GM18907 (cell line): ENCODE measurements around the gene FOXN3.
"Not testable (repeated sequence)": the region's sequence is repeated elsewhere in the genome, so short reads cannot be mapped to it uniquely, and the experiment has no call there.

Source experiments
- ATAC-seq: cut with Tn5 transposase; IDR thresholded peaks from one replicate; pipeline ENCODE4 v1.9.1; 2021; ENCODE audit warnings: mild to moderate bottlenecking, moderate library complexity; ENCODE audit not compliant: unreplicated experiment

The FOXN3 gene

DNA sequence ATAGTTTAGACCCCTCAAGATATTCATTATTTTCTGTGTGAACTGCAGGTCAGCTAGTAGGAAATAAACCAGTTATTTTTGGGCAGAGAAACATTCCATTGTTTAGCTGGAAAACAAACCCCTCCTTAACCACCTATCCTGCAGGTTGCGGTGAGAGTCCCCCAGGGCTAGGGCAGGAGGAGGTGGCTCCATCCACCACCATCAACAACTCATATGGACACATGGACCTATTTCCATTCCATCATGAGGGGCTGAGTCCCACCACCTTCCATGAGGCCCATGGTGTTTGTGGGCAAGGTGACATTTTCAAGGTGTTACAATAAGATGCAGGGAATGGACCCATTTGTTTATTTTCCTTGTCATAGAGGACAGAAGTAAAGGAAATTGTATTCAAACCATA, 160.1 kb downstream of the FOXN3 start:
- no peak for ATAC-seq

DNA sequence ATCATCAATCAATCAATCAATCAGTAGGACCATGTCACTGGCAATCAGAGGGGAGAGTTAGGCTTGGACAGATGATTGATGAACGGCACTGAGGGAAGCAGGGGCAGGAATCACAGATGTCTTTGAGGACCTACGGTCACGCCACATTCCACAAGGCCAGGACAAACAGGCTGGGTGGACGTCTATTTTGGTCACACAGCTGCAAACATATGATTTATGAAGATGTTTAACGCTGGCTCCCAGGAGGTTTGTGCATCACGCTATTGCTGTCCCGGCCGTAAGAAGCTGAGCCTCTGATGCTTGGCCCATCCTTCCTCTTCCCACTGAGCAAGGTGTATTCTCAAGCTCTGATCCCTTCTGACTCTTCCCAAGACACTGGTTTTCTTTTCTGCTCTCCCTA, 160.8 kb downstream of the FOXN3 start:
- ATAC-seq, result no peak

DNA sequence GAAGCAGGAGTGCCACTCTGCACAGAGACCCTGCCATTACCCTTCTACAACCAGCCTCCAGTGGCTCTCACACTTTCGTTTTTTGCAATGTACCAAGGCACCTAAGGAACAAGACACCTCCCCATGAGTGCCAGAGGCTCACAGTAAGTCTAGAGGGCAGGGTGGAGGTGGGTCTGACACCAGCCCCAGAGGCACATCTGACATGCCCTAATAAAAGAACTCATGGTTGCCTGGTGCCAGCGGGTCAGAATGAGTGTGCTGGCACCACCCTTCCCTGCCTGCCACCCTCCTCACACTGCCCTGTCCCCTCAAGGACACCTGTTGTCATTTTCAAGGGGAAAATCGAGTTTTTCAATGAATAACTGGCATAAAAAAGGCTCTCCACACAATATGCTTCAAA, 161.2 kb downstream of the FOXN3 start:
- ATAC-seq, result no peak

DNA sequence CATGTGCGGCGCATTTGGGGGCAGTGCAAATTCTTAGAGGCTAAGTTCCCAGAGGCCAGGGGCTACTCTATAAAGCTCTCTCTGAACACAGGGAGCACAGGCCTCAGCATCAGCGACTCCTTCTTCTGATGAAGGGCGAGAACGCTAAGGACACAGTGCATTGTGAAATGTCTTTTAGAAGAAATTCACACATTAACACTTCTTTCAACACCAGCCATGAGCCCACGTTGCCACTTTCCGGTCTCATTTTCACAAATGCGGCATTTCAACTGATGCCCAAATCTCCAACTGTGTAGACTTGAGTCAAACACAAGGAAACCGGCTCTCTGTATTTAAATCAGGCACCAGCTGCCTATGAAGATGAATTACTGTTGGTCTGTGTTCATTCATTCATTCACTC, 162.0 kb downstream of the FOXN3 start:
- no peak for ATAC-seq

DNA sequence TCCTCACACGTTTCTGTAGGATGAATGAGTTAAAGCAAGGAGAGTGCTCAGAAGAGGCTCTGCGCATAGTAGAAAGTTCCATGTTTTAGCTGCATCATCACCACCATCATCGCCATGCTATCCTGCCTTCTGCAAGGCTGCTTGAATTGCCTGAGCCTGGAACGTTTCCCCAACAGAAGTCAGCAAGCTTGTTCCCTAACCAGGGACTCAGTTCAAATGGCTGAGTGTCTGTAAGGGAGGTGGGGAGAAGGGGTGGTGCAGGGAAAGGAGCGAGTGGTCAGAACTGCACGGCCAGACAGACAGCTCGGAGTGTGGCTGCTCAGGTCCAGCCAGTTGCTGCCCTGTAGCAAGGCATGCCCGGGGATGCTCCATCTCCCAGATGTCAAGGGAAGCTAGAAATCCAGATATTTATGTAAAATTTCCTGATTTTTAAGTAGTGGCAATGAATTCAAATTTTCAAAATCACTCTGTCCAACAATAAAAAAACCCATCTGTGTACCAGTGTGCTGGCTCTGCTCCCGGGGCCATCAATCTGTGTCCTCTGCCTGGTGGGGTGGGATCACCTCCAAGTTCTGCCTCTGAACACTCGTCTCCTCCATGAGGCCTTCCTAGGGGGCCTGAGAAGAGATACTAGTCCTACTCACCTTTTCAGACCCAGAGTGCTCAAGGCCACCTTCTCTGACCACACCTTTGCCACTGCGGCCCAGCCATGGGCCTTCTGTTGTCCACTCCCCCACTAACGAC, 162.7 kb downstream of the FOXN3 start:
- no peak for ATAC-seq

DNA sequence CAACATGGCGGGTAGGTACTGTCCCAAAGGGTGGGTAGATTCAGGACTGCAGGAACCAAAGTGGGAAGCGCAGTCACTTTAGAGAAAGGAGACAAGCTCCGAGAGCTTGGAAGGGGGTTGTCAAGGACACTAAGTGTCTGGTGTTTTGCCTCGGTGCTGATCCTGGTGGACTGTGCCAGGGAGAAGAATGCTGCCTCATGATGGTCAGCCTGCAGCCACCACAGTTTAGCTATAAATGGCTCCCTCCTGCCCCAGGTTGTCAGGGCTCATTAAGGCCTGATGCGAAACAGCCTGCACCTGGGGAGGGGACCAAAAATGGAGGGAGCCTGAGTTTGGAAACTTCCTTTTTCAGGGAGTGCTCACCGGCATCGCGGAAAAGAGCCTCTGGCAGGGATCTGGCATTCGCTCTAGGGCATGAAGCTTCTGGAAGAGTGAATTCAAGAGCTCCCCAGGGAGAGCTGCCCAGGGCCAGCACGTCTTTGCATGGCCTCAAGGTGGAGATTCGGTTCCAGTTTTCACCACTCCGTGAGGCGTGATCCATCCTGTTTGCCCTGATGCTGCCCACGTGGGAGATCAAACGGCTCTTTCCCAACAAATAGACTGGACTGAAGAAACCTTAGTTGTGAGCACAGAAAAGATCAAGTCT, 164.0 kb downstream of the FOXN3 start:
- no peak for ATAC-seq

DNA sequence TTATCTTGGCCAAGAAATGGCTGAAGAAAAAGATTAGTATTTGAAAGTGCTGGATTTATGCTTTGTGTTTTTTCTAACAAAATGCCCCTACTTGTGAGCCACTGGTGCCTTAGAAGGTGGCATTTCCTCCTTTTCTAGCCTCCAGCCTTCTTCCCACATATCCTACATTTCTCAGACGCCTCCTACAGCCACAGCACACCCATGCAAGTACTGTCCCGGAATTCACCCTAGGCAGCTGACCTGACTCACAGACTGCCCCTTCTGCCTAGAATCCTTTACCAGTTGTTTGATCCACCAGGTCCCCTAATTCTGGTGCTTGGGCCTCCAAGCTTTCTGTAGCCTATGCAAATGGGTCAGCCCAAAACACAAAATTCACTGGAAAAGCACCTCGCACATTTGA, 166.0 kb downstream of the FOXN3 start:
- no peak for ATAC-seq

DNA sequence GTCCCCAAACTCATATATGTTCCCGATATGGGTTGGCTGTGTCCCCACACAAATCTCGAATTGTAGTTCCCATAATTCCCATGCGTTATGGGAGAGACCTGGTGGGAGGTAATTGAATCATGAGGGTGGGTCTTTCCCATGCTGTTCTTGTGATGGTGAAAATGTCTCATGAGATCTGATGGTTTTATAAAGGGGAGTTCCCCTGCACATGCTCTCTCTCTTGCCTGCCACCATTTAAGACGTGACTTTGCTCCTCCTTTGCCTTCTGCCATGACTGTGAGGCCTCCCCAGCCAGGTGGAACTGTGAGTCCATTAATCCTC, 166.4 kb downstream of the FOXN3 start:
- ATAC-seq, result not testable (repeated sequence)

DNA sequence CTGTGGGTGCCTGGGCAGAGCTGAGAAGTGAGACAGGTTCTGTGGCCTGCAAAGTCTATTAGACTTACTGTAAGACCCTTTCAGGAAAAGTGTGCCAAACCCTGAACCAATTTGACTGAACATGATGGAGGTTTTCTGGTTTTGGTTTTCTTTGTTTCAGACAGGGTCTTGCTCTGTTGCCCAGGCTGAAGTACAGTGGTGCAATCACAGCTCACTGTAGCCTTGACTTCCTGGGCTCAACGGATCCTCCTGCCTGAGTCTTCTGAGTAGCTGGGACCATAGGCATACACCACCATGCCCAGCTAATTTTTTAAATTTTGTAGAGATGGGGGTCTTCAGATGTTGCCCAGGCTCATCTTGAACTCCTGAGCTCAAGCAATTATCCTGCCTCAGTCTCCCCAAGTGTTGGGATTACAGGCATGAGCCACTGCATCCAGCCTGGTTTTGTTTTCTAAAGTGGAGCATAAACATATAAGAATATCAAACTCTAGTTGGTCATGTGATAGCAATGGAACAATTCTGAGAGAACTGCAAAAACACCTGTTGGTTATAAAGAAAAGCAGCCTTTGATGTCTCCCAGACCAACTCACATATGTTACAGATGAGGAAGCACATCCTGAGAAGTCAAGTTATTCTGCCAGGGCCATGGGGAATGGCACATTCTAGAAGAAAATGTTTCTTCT, 166.9 kb downstream of the FOXN3 start:
- no peak for ATAC-seq

DNA sequence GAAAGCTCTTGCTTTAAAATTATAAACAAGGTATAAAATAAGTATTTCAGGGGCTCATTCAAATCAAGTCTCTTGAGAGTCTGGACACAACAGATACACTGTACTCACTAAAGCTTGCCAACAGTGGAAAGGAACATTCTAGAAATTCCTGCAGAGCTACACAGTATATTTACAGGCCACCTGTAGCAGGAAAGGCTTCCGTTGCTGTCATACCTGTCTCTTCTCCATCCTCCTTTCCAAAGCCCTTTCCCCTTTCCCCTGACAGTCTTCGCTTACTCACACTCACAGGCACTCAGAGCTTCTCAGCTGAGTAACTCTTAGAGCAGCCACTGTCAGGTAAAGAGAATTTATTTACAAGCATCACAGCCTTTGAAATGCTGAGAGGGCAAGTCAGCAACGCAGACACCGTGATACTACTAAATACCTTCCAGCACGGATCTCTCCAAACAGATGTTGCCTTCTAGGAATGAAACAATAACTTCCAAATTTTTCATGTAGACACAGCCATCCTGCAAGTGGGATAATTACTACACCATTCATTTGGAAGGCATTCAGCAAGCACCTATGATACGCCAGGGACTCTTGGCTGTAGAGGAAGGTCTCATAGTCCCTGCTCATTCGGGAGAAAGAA, 167.9 kb downstream of the FOXN3 start:
- no peak for ATAC-seq

DNA sequence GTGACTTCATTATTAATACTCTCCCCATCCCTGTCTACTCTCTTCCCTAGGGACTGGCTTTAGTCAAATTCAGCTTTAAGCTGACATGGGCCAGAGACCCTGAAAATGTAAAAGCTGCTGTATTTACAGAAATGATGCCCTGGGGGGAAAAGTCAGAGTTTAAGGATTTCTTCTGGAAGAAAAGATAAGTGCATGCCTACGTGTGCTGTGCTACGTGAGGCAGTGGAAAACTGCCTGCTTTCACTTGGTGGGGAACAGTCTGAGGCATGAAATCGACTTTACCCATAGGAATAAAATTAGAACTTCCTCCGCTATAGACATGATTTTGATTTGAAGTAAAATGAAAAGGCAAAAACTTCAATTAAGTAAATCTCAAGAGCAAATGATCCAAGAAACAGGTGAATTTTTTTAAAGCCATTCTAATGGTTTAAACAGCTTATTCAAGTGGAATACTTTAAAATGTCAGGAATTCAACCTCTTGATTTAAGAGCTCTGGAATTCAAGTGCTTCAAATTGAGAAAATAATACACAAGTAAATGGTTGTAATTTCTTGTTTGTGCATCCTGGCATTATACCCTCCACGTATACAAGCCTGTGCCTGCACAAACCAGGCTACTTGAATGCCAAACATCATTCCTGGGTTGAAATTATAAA, 168.5 kb downstream of the FOXN3 start:
- no peak for ATAC-seq

DNA sequence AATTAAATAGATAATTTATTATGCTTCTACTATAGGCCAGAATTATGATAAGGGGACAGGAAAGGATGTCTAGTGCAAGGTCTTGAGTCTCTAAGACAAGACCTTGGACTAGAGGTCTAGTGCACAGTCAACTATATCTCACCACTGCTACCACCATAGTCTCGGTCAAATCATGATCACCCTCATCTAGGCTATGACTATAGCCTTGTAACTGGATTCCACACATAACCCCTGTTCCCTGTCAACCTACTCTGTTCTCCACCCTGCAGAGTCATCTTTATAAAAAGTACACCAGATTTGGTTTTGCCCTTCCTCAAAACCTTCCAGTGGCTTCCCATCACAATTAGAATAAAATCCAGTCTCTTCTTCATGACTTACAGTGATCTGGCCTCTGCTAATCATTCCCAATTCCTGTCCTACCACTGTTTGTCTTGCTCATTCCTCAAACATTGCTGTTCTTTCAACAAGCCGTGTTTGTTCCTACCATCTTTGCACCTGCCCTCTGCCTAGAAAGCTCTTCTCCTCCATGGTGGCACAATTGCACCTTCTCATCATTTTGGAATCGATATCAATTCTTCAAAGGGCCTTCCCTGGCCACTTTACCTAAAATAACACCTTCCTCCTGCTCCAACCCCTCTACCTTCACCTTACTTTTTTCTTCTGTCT, 169.4 kb downstream of the FOXN3 start:
- ATAC-seq, result no peak

DNA sequence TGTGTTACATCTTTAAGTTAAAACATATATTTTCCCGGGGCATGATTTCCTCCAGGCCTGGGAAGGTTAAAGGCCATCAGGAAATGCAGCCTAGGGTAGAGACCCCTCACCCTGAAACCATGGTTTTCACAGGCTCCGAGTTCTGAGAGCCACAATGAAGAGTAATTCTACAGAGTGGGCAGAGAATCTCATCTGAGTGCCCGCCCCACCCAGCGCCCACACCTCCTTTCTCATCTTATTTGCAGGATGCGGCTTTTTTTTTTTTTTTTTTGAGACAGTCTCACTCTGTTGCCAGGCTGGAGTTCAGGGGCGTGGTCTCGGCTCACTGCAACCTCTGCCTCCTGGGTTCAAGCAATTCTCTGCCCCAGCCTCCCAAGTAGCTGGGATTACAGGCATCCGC, 170.7 kb downstream of the FOXN3 start:
- ATAC-seq, result no peak

DNA sequence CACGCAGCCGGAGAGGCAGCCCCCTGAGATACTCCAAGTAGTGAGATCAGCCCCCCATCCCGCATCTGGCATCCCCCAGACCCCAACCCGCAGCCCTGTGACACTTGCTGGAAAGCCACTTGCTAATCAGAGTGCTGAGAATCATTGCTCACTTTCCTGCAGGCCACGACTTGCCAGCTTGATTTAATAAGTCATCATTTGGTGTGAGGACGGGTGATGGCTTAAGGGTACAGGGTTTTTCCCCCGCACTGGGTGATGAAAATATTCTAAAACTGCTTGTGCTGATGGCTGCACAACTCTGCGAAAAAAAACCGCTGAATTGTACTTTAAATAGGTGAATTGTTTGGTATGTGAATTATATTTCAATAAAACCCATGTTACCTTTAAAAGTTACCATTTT, 171.2 kb downstream of the FOXN3 start:
- no peak for ATAC-seq

DNA sequence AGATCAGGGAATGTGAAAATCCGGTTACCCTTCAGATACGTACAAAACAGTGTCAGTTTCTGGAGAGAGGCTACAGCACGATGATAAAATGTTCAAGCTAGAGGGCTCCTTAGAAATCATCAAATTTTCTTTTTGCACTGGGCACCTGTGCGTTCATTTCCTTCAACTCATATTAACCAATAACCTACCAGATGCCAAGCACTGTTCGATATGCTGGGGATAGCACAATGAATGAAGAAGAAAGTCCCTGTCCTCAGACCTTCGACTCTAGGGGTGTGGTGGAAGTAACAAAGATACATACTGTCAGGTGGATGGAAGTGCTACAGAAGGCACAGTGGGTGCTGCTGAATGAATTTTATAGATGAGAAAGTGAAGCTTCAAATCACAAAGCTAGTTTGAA, 172.3 kb downstream of the FOXN3 start:
- ATAC-seq, result no peak

DNA sequence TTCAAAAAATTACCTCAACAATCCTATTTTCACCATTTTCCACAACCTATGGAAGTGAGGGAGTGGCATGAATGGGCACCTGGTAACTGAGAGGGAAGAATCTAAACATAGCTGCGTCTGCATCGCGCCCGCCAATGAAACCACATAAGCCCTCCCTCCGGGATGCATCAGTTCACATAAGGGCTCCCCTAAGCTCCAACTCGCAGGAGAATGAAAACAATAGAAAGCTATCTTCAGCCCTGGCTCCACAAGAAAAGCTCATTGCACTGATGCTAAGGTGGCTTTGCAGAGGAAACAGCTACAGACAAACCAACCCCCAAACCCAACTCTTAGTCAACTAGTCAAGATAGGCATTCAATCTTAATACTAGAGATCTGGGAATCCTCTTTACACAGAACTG, 173.3 kb downstream of the FOXN3 start:
- no peak for ATAC-seq

DNA sequence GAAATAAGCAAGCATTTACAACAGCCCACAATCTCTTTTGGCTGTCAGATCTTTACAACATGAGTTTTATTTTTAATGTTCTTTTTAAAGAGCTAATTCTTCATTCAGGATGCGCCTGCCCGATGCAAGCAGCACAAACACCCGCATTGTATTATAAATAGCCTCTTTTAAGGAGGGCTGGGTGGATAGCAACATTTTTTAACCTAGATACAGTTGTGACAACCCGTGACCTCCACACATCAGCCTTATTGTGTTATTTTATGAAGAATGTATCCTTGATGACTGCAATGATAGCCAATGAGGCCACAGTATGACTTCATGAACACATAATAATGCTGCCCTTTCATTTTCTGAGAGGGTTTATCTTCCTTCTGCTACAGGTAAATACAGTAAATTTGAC, 173.7 kb downstream of the FOXN3 start:
- ATAC-seq, result no peak

DNA sequence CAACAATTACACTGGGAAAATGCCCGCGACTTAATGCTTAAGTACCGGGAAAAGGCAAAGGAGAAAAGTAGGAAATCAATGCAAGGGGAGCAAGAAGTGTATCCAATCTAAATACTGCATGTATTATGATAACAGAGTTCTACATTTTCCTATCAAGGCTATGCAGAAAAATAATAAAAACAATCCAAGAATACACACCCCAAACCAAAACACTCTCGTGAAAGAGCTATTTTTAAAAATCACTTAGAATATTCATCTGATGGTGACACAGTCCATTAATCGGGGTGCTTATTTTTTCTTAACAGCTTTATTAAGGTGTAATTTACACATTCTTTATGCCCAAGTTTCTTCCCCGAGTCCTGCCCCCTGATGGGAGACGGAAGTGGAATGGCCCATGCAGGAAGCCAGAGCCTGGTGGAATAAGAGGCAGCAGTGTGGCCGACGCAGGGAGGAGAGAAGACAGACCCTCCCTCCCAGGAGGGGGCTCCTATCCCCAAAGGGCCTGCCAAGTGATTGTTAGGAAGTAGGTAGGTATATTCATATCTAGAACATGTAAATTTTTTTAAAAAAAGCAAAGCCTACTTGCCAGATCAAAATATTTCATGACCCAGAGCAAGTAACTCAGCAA, 174.3 kb downstream of the FOXN3 start:
- ATAC-seq, result no peak

DNA sequence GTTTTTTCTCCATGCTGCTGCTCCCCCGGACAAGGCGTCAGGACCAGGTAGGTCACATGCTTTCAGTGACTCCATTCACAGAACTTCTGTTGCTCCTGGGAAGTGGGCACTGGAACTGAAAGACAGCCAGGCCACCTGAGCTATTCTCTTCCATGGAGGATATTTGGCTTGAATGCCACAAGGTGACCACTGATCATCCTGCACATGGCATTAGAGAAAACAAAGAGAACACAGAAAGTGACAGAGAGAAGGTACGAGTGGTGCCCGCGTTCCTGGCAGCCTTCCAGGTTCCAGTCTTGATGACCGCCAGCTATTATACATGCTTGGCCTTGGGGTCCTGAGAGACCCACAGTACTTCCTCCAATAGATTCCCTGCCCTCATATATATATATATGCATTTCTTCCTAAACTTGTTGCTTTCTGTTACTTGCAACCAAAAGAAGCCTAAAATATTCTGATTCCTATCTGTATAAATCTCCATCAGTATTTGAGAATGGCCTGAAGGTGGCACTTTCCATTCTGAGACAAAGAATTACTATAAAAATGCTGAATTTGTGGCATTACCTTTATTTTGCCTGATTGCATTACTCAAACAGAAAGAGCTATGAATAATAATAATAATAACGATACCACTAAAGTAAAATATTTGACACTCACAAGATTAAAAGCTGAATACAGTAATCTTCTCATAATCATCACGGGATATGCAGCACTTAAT, 174.9 kb downstream of the FOXN3 start:
- ATAC-seq, result no peak

DNA sequence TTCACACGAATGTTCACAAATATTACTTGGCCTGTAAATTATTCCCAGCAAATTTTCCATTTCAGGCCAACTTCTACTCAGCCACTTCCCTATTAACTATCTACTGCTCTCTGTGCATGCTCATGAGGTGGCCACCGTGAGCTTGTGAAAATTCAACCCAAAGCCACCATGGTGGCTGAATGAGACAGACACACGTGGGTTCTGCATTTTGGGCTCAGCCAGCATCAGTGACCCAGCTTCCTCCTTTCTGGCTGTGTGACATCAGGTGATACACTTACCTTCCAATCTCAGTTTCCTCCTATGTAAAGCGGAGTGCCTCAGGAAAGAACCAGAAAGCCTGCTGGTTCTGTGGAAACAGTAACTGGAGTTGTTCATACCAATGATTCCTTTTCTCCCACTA, 175.8 kb downstream of the FOXN3 start:
- no peak for ATAC-seq
